GM12872 (cell line): ENCODE measurements around the gene CATSPERB.

Experiments
- TF ChIP-seq, protein P1 (sequence below): IDR thresholded peaks from 3 replicates; pipeline ENCODE4 v1.5.1; 2011; ENCODE audit warnings: low read depth, mild to moderate bottlenecking, low read length, moderate library complexity; ENCODE audit not compliant: insufficient read depth

The CATSPERB gene

DNA sequence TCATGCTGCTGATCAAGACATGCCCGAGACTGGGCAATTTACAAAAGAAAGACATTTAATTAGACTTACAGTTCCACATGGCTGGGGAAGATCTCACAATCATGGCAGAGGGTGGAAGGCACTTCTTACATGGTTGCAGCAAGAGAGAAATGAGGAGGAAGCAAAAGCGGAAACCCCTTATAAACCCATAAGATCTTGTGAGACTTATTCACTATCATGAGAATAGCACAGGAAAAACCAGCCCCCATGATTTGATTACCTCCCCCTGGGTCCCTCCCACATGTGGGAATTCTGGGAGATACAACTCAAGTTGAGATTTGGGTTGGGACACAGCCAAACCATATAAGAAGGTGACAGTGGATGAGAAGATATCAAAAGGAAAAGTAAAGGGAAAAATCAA is 78.4 kb downstream of the CATSPERB start:
- TF ChIP-seq, protein P1, sequence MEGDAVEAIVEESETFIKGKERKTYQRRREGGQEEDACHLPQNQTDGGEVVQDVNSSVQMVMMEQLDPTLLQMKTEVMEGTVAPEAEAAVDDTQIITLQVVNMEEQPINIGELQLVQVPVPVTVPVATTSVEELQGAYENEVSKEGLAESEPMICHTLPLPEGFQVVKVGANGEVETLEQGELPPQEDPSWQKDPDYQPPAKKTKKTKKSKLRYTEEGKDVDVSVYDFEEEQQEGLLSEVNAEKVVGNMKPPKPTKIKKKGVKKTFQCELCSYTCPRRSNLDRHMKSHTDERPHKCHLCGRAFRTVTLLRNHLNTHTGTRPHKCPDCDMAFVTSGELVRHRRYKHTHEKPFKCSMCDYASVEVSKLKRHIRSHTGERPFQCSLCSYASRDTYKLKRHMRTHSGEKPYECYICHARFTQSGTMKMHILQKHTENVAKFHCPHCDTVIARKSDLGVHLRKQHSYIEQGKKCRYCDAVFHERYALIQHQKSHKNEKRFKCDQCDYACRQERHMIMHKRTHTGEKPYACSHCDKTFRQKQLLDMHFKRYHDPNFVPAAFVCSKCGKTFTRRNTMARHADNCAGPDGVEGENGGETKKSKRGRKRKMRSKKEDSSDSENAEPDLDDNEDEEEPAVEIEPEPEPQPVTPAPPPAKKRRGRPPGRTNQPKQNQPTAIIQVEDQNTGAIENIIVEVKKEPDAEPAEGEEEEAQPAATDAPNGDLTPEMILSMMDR: no peak

DNA sequence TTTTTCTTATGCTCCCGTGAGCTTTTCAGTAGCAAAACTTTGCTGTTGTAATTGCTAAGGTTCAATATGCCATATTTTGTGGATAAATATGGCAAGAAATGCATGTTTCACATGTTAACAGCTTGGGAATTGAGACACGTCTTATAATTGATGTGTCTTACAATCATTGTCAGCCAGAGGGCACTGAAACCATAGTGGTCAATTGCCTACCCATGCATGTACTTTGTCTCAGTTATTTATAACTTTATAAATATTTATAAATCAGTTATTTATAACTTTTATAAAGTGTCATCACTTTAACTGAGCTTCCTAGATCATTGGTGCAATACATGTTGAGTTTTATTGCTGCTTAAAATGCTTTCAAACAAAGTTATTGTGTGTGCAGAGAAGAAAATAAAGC is 82.0 kb downstream of the CATSPERB start:
- TF ChIP-seq, protein P1: peak; percentile 37; the same call in 2 of the 3 replicates

DNA sequence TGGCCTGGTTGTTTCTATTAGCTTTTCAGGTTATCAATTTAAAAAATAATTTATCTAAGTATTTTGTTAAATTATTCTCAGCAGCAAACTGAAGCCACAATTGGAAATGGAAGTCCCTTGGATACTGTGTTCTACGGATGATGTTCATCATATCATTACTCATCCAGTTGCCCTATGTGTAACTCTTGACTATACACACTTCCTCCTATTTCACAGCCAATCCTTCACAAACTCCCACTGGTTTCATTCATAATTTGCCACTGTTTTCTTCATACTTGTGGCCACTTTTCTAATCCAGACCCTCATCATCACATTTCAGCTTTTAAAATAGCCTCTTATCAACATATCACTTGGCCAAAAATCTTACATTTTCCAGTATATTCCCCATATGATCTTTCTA is 84.0 kb downstream of the CATSPERB start:
- TF ChIP-seq, protein P1: no peak

DNA sequence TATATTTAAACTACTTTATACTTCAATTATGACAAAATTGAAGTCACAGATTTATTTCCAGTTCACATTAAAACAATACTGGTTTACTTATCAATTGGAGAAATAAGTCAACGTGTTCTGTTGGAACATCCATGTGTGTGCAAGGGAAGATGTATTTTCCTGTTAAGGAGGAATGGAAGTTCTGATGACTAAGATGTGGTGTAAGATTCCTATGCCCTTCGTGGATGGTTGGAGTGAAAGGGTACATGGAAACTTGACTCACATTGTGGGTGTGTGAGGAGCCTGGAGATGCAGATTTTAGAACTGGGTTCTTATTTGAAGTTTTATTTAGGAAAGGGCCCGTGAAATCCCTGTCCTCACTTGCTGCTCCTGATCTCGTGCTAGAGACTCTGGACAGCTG is 95.3 kb downstream of the CATSPERB start:
- TF ChIP-seq, protein P1: no peak

DNA sequence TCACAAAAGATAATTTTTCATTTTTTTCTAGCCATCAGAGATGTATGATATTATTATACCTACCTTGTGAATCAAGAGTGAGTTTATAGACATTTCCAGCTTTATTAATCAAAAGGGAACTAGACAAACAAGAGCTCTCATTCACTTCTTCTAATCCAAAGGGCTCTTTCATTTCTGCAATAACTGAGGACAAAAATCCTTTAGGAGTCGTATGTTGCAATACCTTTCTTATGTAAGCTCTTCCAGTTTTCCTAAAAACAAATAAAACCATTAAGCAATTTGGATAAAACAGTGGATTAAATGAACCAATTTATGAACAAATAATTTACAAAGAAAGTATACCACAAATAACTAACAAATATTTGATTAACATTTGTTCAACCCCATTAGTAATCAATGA is 107.1 kb downstream of the CATSPERB start:
- TF ChIP-seq, protein P1: no peak

DNA sequence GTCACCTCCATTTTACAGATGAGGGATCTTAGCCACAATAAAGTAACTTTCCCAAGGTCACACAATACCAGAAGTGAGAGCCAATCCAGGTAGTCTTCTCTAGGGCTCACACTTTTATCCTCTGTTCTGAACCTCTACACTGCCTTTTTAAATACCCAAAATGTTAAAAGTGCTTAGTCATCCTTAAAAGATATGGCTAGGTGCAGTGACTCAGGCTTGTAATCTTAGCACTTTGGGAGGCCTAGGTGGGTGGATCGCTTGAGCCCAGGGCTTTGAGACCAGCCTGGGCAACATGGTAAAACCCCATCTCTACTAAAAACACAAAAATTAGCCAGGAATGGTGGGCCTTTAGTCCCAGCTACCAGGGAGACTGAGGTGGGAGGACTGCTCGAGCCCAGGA is 117.7 kb downstream of the CATSPERB start:
- TF ChIP-seq, protein P1: no peak

DNA sequence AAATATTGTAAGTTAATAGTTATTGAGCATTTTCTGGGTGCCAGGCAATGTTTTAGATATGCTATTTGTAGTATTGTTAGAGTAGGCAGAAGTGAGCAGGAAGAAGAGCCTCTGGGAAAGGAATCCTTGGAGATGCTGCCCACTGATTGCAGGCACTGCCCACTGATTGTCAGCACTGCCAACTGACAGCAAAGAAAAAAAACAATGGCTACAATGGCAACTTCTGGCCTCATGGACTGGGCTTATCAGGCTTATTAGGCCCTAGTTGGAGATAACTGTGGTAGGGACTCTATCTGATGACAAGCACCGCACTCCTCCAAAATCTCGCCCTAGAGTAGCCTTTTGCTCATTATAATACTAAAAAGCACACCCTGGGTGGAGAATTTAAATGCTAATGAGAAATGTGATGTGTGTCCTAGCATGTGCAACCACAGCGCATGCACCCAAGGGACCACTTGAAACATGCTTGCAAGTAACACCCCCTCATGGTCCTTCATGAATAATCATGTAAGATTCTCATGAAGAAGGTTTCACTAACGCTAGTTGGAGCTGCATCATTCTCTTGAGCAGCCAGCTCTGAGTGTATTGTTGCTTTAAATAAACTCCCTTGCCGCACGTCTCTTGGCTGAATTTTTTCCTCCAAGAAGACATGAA is 118.3 kb downstream of the CATSPERB start:
- TF ChIP-seq, protein P1: no peak
